Measurements from ENCODE around the gene KDM7A. TPM values are rescaled to one million over a fixed set of nuclear protein-coding genes. Genes with fewer than 3 reads are reported as not detected.
A peak's percentile ranks its signal among the peaks of the same experiment; 100 is the strongest.

KDM7A gene
- total and polyA plus RNA-seq, 9 of the 15 experiments (the other 6 are each of a cell fraction or from before 2014, with no cell fraction given), result 0.90 to 8.4 (median 7.0) TPM

- TF ChIP-seq AFF1 (IDR thresholded peaks at IDR 0.05; ENCODE audit: low read depth in 1 of 2, partially characterized antibody in 2 of 2) (peak in 1 of 2 experiments; percentile 54), CHD7 (IDR thresholded peaks at IDR 0.05; ENCODE audit: low read depth, low read length) (no peak)
- H3K9me3 ChIP-seq (replicated peaks; ENCODE audit: control insufficient read depth, insufficient read depth, low read depth, low read length), result no peaks in the 10 kb centered on the region; the same call in 1 of the 2 replicates
- FAIRE-seq, result no peak
- peaks cover 6 to 12% of the 10 kb centered on the region in 2 experiments; a peak in 3 of 5 replicates for H3K4me1 ChIP-seq (replicated peaks in 1 of 2; ENCODE audit: control insufficient read depth in 2 of 2, insufficient read depth in 2 of 2, low read length in 2 of 2)
- no peak overlapping the region for H3K4me3 ChIP-seq
- H2AFZ ChIP-seq (ENCODE audit: low read depth, low read length), result no peak overlapping the region
- H3K36me3 ChIP-seq (ENCODE audit: control insufficient read depth, insufficient read depth, low read length), result no peaks in the 10 kb centered on the region
- H4K20me1 ChIP-seq (replicated peaks; ENCODE audit: control insufficient read depth, insufficient read depth, low read length), result no peaks in the 10 kb centered on the region
- intact Hi-C loops (cut with micrococcal nuclease) (no loop called here), in situ Hi-C loops (cut with MboI) (no loop called here)
- POLR2A ChIA-PET, result no interaction called here
- no peak for ATAC-seq
- H3K9ac ChIP-seq (ENCODE audit: insufficient read depth in 1 of 2, low read depth in 2 of 2, low read length in 2 of 2), result no peak overlapping the region
- no peaks in the 10 kb centered on the region for H3K79me2 ChIP-seq (ENCODE audit: control insufficient read depth, insufficient read depth, low read length)
- peaks cover 3 to 9% of the 10 kb centered on the region in 2 experiments; a peak in 2 of 5 replicates for H3K27me3 ChIP-seq (ENCODE audit: control insufficient read depth in 2 of 2, insufficient read depth in 2 of 2, low read length in 2 of 2)
- no peaks in the 10 kb centered on the region for H3K9me1 ChIP-seq (ENCODE audit: control insufficient read depth, insufficient read depth, low read length)
- DNase-seq (ENCODE audit: extremely low read depth in 1 of 4, low spot score in 3 of 4), result no peak
- H3K4me2 ChIP-seq (ENCODE audit: insufficient read depth, low read length), result no peak overlapping the region
- BruUV-seq (replicated peaks), result no TSS peak
- no peak overlapping the region for H3K27ac ChIP-seq (ENCODE audit: extremely low read depth, low read depth, low read length)
- CTCF ChIA-PET (ENCODE audit: low intra/inter-chr PET ratio), result no interaction called here
Observed at GRCh38 chr7:140203556-140203955, 26.8 kb upstream of the KDM7A start.

All from K562 (cell line).